NB4 (cell line): ENCODE results near the gene SLC22A23.

Experiments
- DNase-seq: peaks from one replicate; pipeline ENCODE4 v3.0.0; 2010; ENCODE audit warnings: low read depth
- H3K4me3 ChIP-seq: one replicate; pipeline ENCODE4 v1.5.1; 2011; ENCODE audit warnings: mild to moderate bottlenecking, low read depth, low read length, moderate library complexity
- MAX ChIP-seq: IDR thresholded peaks from 2 replicates; pipeline ENCODE4 v1.6.1; 2011; ENCODE audit warnings: low read depth, low read length
- MYC ChIP-seq: IDR thresholded peaks from 2 replicates; pipeline ENCODE4 v1.6.1; 2011; ENCODE audit warnings: low read depth, low read length
- POLR2A ChIP-seq: IDR thresholded peaks from 2 replicates; pipeline ENCODE4 v1.6.1; 2011; ENCODE audit warnings: mild to moderate bottlenecking; ENCODE audit not compliant: insufficient read length; ENCODE audit errors: extremely low read depth
- TF ChIP-seq, protein P1 (sequence below): IDR thresholded peaks from one replicate; pipeline ENCODE4 v1.5.1; 2012; ENCODE audit warnings: low read depth, low read length

SLC22A23 gene

DNA sequence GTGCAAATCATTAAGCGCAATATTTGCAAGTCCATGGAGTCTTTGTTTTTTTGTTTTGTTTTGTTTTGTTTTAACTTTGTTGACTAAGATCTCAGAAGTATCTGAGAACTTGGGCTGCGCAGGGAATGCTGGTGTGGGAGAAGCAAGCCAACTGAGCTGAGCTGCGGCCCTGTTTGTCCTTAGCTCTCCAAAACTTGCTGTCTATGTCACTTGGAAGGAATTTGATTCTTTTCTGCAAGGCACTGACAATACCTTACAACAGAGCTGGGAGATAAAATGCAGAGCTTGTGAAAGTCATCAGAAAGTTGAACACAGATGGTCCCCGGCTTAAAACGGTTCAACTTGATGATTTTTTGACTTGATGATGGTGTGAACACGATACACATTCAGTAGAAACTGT lies 5.4 kb downstream of the SLC22A23 start:
- TF ChIP-seq, protein P1, sequence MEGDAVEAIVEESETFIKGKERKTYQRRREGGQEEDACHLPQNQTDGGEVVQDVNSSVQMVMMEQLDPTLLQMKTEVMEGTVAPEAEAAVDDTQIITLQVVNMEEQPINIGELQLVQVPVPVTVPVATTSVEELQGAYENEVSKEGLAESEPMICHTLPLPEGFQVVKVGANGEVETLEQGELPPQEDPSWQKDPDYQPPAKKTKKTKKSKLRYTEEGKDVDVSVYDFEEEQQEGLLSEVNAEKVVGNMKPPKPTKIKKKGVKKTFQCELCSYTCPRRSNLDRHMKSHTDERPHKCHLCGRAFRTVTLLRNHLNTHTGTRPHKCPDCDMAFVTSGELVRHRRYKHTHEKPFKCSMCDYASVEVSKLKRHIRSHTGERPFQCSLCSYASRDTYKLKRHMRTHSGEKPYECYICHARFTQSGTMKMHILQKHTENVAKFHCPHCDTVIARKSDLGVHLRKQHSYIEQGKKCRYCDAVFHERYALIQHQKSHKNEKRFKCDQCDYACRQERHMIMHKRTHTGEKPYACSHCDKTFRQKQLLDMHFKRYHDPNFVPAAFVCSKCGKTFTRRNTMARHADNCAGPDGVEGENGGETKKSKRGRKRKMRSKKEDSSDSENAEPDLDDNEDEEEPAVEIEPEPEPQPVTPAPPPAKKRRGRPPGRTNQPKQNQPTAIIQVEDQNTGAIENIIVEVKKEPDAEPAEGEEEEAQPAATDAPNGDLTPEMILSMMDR = no peak
- TF ChIP-seq MYC = no peak
- TF ChIP-seq MAX = no peak
- TF ChIP-seq POLR2A = no peak
- no peak for DNase-seq
- H3K4me3 ChIP-seq = no peak overlapping the region

GRCh38 chr6:3450888-3451287 lies 6.0 kb downstream of the SLC22A23 start:
- H3K4me3 ChIP-seq = no peak overlapping the region
- TF ChIP-seq MYC (no peak), POLR2A (no peak), MAX (no peak)
- TF ChIP-seq, protein P1 = no peak
- no peak for DNase-seq

GRCh38 chr6:3449750-3450305 lies 7.0 kb downstream of the SLC22A23 start:
- no peak for DNase-seq
- TF ChIP-seq, protein P1 = no peak
- TF ChIP-seq POLR2A (no peak), MAX (no peak), MYC (no peak)
- no peak overlapping the region for H3K4me3 ChIP-seq

DNA sequence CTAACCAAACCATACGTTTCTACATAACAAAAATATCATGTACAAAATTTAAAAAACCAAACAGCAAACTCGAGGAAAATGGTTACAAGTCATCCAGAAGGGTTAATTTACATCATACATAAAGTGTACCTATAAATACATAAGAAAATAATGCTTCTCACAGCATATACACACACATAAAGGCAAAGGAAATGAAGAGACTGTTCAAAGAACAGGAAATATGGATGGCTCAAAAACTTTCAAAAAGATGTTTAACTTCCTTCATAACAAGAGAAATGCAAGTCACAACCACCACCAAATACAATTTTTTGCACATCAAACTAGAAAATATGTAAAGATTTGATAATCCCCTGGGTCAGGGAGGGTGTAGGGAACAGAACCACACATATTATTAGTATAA lies 7.5 kb downstream of the SLC22A23 start:
- no peak for DNase-seq
- TF ChIP-seq MAX (no peak), MYC (no peak), POLR2A (no peak)
- TF ChIP-seq, protein P1 = no peak
- H3K4me3 ChIP-seq = no peak overlapping the region

DNA sequence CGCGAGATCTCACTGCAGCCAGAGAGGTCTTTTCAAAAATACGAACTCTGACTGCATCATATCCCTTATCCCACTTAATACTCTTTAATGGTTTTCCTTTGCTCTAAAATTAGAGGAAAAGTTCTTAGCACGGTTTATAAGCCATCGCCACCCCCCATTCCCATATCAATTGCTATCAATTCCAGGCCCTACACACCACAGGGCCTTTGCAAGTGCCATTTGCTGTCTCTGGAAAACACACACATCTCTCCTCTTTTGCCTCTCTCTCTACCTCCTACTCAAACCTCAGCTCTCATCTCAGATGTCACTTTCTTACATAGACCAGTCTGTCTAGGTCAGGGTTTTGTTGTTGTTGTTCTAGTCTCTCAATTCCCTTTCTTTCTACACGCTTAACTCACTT lies 9.8 kb downstream of the SLC22A23 start:
- no peak overlapping the region for H3K4me3 ChIP-seq
- TF ChIP-seq MYC = no peak
- TF ChIP-seq POLR2A = no peak
- TF ChIP-seq, protein P1 = no peak
- TF ChIP-seq MAX = no peak
- no peak for DNase-seq

DNA sequence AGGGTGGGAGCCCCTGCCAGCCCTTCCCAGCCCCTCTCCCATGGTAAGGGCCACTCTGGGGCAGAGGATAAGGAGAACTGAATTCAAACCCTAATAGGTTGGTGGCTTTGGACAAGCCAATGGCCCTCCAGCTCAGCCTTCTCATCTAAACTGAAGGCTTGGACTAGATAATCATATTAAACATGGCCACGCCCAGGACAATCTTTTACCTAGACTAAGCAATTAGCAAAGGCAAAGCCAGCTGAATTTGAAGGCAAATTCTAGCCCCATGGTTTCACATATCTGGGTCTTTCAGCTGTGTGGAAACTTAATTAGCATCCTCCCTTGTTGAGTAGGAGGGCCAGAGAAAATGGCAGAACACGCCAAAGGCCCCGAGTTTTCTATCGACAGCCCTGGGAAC lies 10.7 kb downstream of the SLC22A23 start:
- no peak for DNase-seq
- TF ChIP-seq POLR2A (no peak), MAX (no peak), MYC (no peak)
- TF ChIP-seq, protein P1 = no peak
- H3K4me3 ChIP-seq = no peak overlapping the region
